IMR-90 (cell line): Measurements from ENCODE around the gene WBP11. TPM values are rescaled to one million over a fixed set of nuclear protein-coding genes. Genes with fewer than 3 reads are reported as not detected.

ENCODE experiments used
- CEBPB ChIP-seq: IDR thresholded peaks from 2 replicates; pipeline ENCODE4 v1.6.1; 2012; ENCODE audit warnings: low read depth, low read length, improper control_type of control experiment
- MAFK ChIP-seq: IDR thresholded peaks from 2 replicates; pipeline ENCODE4 v1.6.1; 2012; ENCODE audit warnings: low read depth, low read length, improper control_type of control experiment
- MXI1 ChIP-seq: IDR thresholded peaks from 2 replicates; pipeline ENCODE4 v1.6.1; 2012; ENCODE audit warnings: low read depth, mild to moderate bottlenecking, low read length, moderate library complexity, borderline replicate concordance
- SMC3 ChIP-seq: fragments of 150-350 bp; IDR thresholded peaks from 2 replicates; pipeline ENCODE4 v1.6.1; 2016; ENCODE audit warnings: low read depth, mild to moderate bottlenecking, antibody characterized with exemption, low read length, moderate library complexity
- polyA plus RNA-seq, 3 experiments: library from polyadenylated mRNA; depleted of rRNA; stranded (reverse); fragments of >200 nt; gene quantifications; 2 replicates each; pipeline ENCODE4 v1.2.3, GENCODE V29; 2012; ENCODE audit warnings: low replicate concordance in 1 of 3
- total RNA-seq: library from RNA; depleted of rRNA; stranded (reverse); fragments of >200 nt; gene quantifications from 2 replicates; pipeline ENCODE4 v1.2.3, GENCODE V29; 2012

WBP11 gene
- total and polyA plus RNA-seq, 2 of the 4 experiments (the other 2 are of a cell fraction) = 2.5 to 18.3 TPM

- TF ChIP-seq SMC3 (no peak), MXI1 (no peak), CEBPB (no peak), MAFK (peak; percentile 85)
Measured at GRCh38 chr12:14770496-14771461, 32.5 kb downstream of the WBP11 start (continued).
